ENCODE data around the gene SH3PXD2A. TPM values are rescaled to one million over a fixed set of nuclear protein-coding genes. Genes with fewer than 3 reads are reported as not detected.

The SH3PXD2A gene
- total and polyA plus RNA-seq, 7 donors = 19.0 to 58.2 (median 24.5) TPM

DNA sequence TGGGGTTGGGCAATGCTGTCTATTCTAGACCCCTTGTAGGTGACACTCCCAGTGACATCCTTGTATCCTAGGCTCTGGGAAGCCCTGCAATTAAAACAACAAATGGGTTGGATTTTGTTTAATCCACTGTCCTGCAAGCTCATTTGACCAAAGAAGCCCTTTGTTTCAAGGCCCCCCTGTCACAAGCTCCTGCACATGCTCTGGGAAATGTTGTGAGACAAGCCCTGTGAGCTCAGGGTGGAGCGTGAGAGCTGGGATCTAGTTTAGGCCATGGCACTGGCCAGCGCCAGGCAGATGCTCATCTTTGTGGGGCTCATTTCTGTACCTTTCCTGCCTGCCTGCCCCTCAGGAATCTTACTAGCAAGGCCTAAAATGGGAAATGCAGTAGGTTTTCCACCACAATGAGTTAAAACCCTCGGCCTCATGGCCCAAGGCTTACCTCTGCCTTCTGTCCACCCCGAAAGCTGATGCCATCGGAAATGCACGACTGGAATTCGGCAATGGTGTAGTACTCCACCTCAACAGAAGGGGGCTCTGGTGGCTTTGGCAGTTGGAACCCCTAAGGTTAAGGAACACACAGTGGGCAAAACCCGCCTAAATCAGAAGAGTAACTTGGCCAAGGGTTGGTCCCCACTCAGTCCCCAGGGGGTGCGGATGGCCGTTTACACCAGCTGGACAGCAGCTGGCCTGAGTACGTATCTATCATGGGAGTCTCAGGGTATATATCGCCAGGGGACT is 249.8 kb downstream of the SH3PXD2A start:
- WGBS, 2 donors = 82 to 88% methylated on average over 12 of the region's 12 CpGs
- peaks cover 9 to 67% (median 24%) of the 10 kb centered on the region in 4 donors for H3K36me3 ChIP-seq
- peak overlapping the region in 2 of 4 donors; percentile 21 to 24 for H3K27ac ChIP-seq
- no peak for TF ChIP-seq POLR2A (IDR thresholded peaks at IDR 0.05)
- TF ChIP-seq POLR2AphosphoS5 (IDR thresholded peaks at IDR 0.05) = peak in 2 of 4 donors; percentile 5 to 25
- TF ChIP-seq, protein P1, sequence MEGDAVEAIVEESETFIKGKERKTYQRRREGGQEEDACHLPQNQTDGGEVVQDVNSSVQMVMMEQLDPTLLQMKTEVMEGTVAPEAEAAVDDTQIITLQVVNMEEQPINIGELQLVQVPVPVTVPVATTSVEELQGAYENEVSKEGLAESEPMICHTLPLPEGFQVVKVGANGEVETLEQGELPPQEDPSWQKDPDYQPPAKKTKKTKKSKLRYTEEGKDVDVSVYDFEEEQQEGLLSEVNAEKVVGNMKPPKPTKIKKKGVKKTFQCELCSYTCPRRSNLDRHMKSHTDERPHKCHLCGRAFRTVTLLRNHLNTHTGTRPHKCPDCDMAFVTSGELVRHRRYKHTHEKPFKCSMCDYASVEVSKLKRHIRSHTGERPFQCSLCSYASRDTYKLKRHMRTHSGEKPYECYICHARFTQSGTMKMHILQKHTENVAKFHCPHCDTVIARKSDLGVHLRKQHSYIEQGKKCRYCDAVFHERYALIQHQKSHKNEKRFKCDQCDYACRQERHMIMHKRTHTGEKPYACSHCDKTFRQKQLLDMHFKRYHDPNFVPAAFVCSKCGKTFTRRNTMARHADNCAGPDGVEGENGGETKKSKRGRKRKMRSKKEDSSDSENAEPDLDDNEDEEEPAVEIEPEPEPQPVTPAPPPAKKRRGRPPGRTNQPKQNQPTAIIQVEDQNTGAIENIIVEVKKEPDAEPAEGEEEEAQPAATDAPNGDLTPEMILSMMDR (IDR thresholded peaks at IDR 0.05) = peak; percentile 81 to 95 (median 82)
- peak; percentile 83 for DNase-seq
- H3K9me3 ChIP-seq = no peaks in the 10 kb centered on the region
- H3K4me1 ChIP-seq = peaks cover 0 to 5% (median 2%) of the 10 kb centered on the region in 4 donors
- intact Hi-C loops (cut with DNase I) = no loop called here
- no peak overlapping the region for H3K4me3 ChIP-seq
- no peaks in the 10 kb centered on the region for H3K27me3 ChIP-seq

DNA sequence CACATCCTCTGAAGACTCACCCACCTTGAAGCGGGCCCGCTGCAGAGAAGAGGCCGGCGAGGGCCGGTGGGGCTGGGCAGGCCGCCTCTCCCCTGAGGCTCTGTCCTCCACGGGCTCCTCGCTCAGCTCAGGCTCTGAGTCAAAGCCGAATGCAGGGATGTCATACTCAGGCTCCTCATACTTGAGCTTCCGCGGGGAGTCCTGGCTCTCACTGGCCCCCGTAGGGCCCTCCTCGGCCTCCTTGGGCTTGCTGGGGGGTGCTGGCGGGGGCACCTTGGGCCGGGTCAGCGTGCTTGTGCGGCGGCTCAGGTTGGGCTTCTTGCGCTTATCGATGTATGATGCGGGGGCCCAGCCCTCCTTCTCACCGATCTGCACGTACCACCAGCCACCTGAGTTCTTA is 252.0 kb downstream of the SH3PXD2A start:
- Histone ChIP-seq H3K27me3 (no peaks in the 10 kb centered on the region), H3K4me1 (peaks cover 0 to 17% (median 6%) of the 10 kb centered on the region in 4 donors), H3K36me3 (peaks cover 0 to 51% (median 13%) of the 10 kb centered on the region in 4 donors), H3K27ac (no peak overlapping the region), H3K9me3 (no peaks in the 10 kb centered on the region), H3K4me3 (no peak overlapping the region)
- 96 to 97% methylated on average over 23 of the region's 23 CpGs for WGBS, 2 donors
- DNase-seq = no peak
- intact Hi-C loops (cut with DNase I) = no loop called here
- TF ChIP-seq POLR2A (IDR thresholded peaks at IDR 0.05) (no peak), POLR2AphosphoS5 (IDR thresholded peaks at IDR 0.05) (no peak), EP300 (IDR thresholded peaks at IDR 0.05) (no peak)
- TF ChIP-seq, protein P1 (IDR thresholded peaks at IDR 0.05) = no peak

DNA sequence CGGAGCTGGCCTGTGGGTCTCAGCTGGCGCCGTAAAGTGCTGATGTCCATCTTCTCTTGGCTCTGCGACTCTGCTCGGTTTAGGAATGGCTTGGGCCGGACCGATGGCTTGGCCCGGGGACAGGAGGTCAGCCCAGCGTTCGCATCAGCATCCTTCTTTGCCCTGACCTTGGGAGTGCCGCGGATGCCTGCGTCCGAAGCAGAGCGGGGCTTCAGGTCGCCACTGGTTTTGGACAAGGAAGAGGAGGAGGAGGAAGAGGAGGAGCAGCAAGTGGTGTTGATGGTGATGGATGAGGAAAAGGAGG is 252.6 kb downstream of the SH3PXD2A start:
- no peaks in the 10 kb centered on the region for H3K9me3 ChIP-seq
- WGBS, 2 donors = 95 to 96% methylated on average over 16 of the region's 16 CpGs
- TF ChIP-seq POLR2A (IDR thresholded peaks at IDR 0.05) (no peak), EP300 (IDR thresholded peaks at IDR 0.05) (no peak), POLR2AphosphoS5 (IDR thresholded peaks at IDR 0.05) (no peak)
- TF ChIP-seq, protein P1 (IDR thresholded peaks at IDR 0.05) = no peak
- no peaks in the 10 kb centered on the region for H3K27me3 ChIP-seq
- peaks cover 0 to 17% (median 6%) of the 10 kb centered on the region in 4 donors for H3K4me1 ChIP-seq
- no peak overlapping the region for H3K4me3 ChIP-seq
- no peak overlapping the region for H3K27ac ChIP-seq
- H3K36me3 ChIP-seq = peaks cover 0 to 49% (median 13%) of the 10 kb centered on the region in 4 donors
- intact Hi-C loops (cut with DNase I) = no loop called here
- DNase-seq = no peak

DNA sequence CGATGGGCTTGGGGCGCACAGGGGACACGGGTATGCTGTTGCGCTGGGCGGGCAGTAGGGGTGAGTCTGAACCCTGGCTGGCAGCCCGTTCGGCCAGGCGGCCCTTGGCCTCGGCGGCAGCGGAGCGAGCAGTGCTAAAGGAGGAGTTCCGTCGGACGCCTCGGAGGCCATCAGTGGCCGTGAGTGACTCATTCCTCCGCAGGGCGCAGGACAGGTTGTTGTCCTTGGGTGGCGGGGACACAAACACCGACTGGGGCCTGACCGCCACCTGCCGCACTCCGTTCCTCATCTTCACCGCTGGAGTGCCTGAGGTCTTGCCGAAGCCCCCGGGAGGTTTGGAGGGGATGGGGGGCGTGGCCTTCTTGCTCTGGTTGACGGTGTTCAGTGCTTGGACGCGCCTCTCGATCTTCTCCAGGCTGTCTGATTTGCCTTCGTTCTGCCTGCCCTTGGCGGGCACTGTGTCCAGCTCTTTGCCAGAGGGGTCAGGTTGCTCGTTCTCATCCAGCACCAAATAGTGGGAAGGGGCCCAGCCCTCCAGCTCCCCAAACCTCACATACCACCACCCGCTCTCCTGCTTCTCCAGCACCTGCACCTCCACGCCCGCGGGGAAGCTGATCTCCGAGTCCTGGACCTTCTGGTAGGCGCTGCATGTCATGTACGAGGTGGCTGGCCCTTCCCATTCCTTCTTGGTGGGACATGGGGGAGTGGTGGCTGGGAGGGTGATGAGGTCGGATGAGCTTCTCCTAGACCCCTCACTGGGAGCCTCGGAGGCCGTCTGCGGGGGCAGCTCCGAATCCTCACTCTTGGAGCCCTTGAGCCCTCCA is 253.1 kb downstream of the SH3PXD2A start:
- no peak for DNase-seq
- Histone ChIP-seq H3K4me3 (no peak overlapping the region), H3K9me3 (no peaks in the 10 kb centered on the region), H3K4me1 (peaks cover 0 to 17% (median 6%) of the 10 kb centered on the region in 4 donors), H3K36me3 (peaks cover 0 to 49% (median 13%) of the 10 kb centered on the region in 4 donors), H3K27ac (no peak overlapping the region), H3K27me3 (no peaks in the 10 kb centered on the region)
- TF ChIP-seq POLR2A (IDR thresholded peaks at IDR 0.05) = no peak
- peak in 1 of 4 donors; percentile 13 for TF ChIP-seq POLR2AphosphoS5 (IDR thresholded peaks at IDR 0.05)
- no peak for TF ChIP-seq EP300 (IDR thresholded peaks at IDR 0.05)
- WGBS, 2 donors = 94 to 95% methylated on average over 47 of the region's 47 CpGs
- intact Hi-C loops (cut with DNase I) = no loop called here

DNA sequence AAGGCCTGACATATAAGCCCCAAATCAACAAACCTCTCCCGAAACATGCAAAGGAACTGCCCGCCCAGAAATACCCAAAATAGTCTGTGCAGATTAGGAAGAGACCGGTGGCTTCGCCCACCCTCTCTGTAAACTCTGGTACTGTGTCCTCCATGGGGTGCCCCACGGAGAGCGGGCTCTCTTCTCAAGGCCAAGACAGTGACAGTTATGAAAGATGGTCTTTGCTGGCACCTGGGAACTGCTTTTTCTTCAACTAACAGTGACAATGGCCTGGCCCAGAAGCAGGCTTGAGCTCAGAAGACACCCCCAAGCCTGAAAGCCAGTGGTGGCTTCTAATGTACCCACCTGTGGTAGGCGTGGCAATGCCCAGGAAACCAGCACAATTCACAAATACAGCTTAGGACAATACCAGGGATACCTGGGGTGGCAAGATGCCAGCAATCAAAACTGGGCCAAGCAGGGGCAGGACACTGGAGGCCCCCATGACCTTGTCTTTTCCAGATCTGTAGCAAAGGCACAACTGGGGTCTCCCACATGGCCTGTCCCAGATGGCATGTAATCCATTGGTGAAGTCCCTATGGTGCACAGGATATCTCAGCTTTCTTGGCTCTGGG is 254.3 kb downstream of the SH3PXD2A start:
- Histone ChIP-seq H3K9me3 (no peaks in the 10 kb centered on the region), H3K4me3 (no peak overlapping the region), H3K27ac (no peak overlapping the region), H3K27me3 (no peaks in the 10 kb centered on the region), H3K36me3 (peaks cover 0 to 49% (median 13%) of the 10 kb centered on the region in 4 donors), H3K4me1 (peaks cover 0 to 17% (median 6%) of the 10 kb centered on the region in 4 donors)
- TF ChIP-seq, protein P1 (IDR thresholded peaks at IDR 0.05) = no peak
- TF ChIP-seq EP300 (IDR thresholded peaks at IDR 0.05) (no peak), POLR2AphosphoS5 (IDR thresholded peaks at IDR 0.05) (no peak), POLR2A (IDR thresholded peaks at IDR 0.05) (no peak)
- intact Hi-C loops (cut with DNase I) = no loop called here
- DNase-seq = no peak
- 78 to 81% methylated on average over 7 of the region's 7 CpGs for WGBS, 2 donors

Measured in sigmoid colon (tissue), 7 donors.